Measurements from ENCODE around the gene NOX4. TPM values are rescaled to one million over a fixed set of nuclear protein-coding genes. Genes with fewer than 3 reads are reported as not detected.
"Not testable (repeated sequence)": the region's sequence is repeated elsewhere in the genome, so short reads cannot be mapped to it uniquely, and the experiment has no call there.

The NOX4 gene
- total RNA-seq, 1 donor, result not detected

DNA sequence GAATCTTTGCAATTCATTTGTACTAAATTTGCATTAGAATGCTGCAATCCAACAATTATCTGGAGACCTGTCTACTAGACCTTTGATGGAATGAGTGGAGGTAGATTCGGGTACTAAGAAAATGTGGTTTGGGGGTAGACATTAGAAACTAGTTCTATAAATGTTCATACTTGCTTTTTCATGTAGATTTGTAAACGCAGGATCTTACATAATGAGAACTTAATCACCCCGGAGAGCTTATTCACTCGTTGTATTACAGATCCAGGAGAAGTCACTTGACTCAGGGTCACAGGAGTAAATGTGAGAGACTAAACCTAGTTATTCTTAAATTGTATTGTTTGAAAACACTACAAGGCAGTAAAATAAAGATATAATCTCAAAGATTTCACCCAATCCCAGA lies 159.2 kb downstream of the NOX4 start:
- H3K27me3 ChIP-seq (ENCODE audit: insufficient read depth, low read length); H3K9me3 ChIP-seq (ENCODE audit: low read depth, low read length); H3K4me1 ChIP-seq (ENCODE audit: insufficient read depth, low read length); H3K4me3 ChIP-seq (ENCODE audit: low read length): not testable (repeated sequence)

GRCh38 chr11:89327885-89328284 lies 163.3 kb downstream of the NOX4 start:
- no peaks in the 10 kb centered on the region for H3K27me3 ChIP-seq (ENCODE audit: insufficient read depth, low read length)
- H3K4me3 ChIP-seq (ENCODE audit: low read length), result no peak overlapping the region
- H3K9me3 ChIP-seq (ENCODE audit: low read depth, low read length), result no peaks in the 10 kb centered on the region
- H3K4me1 ChIP-seq (ENCODE audit: insufficient read depth, low read length), result no peaks in the 10 kb centered on the region

GRCh38 chr11:89321401-89321800 lies 169.8 kb downstream of the NOX4 start:
- Histone ChIP-seq H3K9me3 (ENCODE audit: low read depth, low read length) (no peaks in the 10 kb centered on the region), H3K4me3 (ENCODE audit: low read length) (no peak overlapping the region), H3K4me1 (ENCODE audit: insufficient read depth, low read length) (no peaks in the 10 kb centered on the region), H3K27me3 (ENCODE audit: insufficient read depth, low read length) (no peaks in the 10 kb centered on the region)

GRCh38 chr11:89310607-89311006 lies 180.6 kb downstream of the NOX4 start:
- H3K27me3 ChIP-seq (ENCODE audit: insufficient read depth, low read length); H3K9me3 ChIP-seq (ENCODE audit: low read depth, low read length); H3K4me3 ChIP-seq (ENCODE audit: low read length); H3K4me1 ChIP-seq (ENCODE audit: insufficient read depth, low read length): not testable (repeated sequence)

- not testable (repeated sequence) for H3K27me3 ChIP-seq (ENCODE audit: insufficient read depth, low read length); H3K9me3 ChIP-seq (ENCODE audit: low read depth, low read length); H3K4me1 ChIP-seq (ENCODE audit: insufficient read depth, low read length); H3K4me3 ChIP-seq (ENCODE audit: low read length)
These were observed 181.7 kb downstream of the NOX4 start for GRCh38 chr11:89309321-89309985.

GRCh38 chr11:89308272-89308671 lies 182.9 kb downstream of the NOX4 start:
- H3K9me3 ChIP-seq (ENCODE audit: low read depth, low read length); H3K4me3 ChIP-seq (ENCODE audit: low read length); H3K4me1 ChIP-seq (ENCODE audit: insufficient read depth, low read length); H3K27me3 ChIP-seq (ENCODE audit: insufficient read depth, low read length): not testable (repeated sequence)

GRCh38 chr11:89303029-89303428 lies 188.1 kb downstream of the NOX4 start:
- H3K27me3 ChIP-seq (ENCODE audit: insufficient read depth, low read length); H3K9me3 ChIP-seq (ENCODE audit: low read depth, low read length); H3K4me3 ChIP-seq (ENCODE audit: low read length); H3K4me1 ChIP-seq (ENCODE audit: insufficient read depth, low read length): not testable (repeated sequence)

DNA sequence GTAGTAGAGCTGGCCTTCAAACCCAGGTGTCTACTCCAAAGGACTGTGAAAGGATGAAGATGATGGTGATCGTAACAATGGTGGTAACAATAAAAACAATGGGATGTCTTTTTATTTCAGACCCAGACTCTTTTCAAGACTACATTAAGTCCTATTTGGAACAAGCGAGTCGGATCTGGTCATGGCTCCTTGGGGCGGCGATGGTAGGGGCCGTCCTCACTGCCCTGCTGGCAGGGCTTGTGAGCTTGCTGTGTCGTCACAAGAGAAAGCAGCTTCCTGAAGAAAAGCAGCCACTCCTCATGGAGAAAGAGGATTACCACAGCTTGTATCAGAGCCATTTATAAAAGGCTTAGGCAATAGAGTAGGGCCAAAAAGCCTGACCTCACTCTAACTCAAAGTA lies 196.2 kb downstream of the NOX4 start:
- H3K4me1 ChIP-seq (ENCODE audit: insufficient read depth, low read length); H3K27me3 ChIP-seq (ENCODE audit: insufficient read depth, low read length); H3K9me3 ChIP-seq (ENCODE audit: low read depth, low read length); H3K4me3 ChIP-seq (ENCODE audit: low read length): not testable (repeated sequence)

DNA sequence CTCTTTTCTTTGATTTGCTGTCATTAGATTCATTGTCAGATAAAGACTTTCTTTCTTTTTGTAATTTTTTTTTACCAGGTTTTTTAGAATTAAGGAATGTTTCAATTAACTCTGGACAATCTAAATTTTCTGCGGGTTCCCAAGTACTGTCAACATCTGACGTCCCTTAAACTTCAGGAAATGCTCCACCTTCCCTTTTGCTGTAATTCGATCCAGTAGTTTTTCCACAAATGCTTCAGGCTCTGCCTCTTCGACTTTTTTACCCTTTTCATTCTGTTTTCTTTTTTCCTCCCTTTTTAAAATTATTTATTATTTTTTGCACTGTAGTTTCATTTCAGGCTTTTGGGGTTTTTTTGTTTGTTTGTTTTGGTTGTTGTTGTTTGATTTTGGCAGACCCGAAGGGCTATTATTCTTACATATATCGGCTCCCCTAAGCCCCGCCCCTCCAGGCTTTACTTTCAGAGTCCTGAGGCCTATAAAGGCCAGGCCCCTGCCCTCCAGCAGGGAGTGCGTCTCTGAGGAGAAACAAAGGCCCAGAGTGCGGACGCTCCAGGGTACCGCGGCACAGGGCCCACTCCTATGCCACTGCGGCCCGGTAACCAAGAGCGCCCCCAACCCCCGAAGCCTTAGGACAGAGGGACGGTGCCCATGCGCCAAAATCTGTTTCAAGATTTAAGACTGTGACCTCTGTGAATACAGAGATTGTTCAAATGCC lies 197.1 kb downstream of the NOX4 start:
- Histone ChIP-seq H3K4me3 (ENCODE audit: low read length) (no peak overlapping the region), H3K27me3 (ENCODE audit: insufficient read depth, low read length) (no peaks in the 10 kb centered on the region), H3K9me3 (ENCODE audit: low read depth, low read length) (no peaks in the 10 kb centered on the region), H3K4me1 (ENCODE audit: insufficient read depth, low read length) (no peaks in the 10 kb centered on the region)

DNA sequence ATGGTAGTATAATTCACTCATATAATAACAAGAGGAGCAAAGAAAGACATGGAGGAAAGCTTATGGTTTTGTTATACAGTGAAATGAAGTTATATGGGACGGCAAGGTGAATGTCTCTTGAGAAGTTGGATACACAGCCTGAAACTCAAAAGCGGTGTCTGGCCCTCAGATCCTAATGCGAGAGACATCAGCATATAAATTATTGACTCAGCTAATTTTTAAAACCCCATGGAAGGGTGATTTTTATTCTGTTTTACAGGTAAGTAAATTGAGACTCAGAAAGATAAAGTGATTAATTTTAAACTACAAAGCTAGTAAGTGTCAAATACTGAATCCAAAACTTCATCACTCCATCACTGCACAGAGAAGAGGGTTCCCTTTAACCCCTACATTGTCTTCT lies 203.2 kb downstream of the NOX4 start:
- not testable (repeated sequence) for H3K9me3 ChIP-seq (ENCODE audit: low read depth, low read length); H3K27me3 ChIP-seq (ENCODE audit: insufficient read depth, low read length); H3K4me1 ChIP-seq (ENCODE audit: insufficient read depth, low read length); H3K4me3 ChIP-seq (ENCODE audit: low read length)

DNA sequence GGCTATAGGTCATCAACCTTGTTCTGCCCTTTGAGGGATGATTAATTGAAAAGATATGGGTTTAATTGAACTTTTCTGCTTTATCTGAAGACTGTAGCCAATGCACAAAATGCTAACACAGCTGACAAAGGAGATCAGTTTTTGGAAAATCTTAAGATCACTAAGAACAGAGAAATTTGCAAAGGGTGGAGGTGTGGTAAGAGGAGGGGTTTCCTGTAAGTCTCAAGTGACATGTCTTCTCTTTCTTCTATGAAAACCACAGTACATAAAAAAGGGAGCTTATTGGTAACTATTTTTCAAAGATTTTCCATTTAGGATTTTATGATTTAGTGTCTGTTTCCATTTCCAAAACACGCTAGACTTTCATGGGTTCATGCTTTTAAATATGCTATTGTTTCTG lies 204.6 kb downstream of the NOX4 start:
- H3K4me3 ChIP-seq (ENCODE audit: low read length), result not testable (repeated sequence)

GRCh38 chr11:89281032-89281677 lies 210.0 kb downstream of the NOX4 start:
- not testable (repeated sequence) for H3K9me3 ChIP-seq (ENCODE audit: low read depth, low read length); H3K4me3 ChIP-seq (ENCODE audit: low read length); H3K27me3 ChIP-seq (ENCODE audit: insufficient read depth, low read length); H3K4me1 ChIP-seq (ENCODE audit: insufficient read depth, low read length)

More for the DNA sequence above, 204.6 kb downstream of the NOX4 start:
- not testable (repeated sequence) for H3K4me1 ChIP-seq (ENCODE audit: insufficient read depth, low read length); H3K27me3 ChIP-seq (ENCODE audit: insufficient read depth, low read length); H3K9me3 ChIP-seq (ENCODE audit: low read depth, low read length)

GRCh38 chr11:89279176-89279575 lies 212.0 kb downstream of the NOX4 start:
- Histone ChIP-seq H3K4me3 (ENCODE audit: low read length) (no peak overlapping the region), H3K9me3 (ENCODE audit: low read depth, low read length) (no peaks in the 10 kb centered on the region), H3K27me3 (ENCODE audit: insufficient read depth, low read length) (no peaks in the 10 kb centered on the region), H3K4me1 (ENCODE audit: insufficient read depth, low read length) (no peaks in the 10 kb centered on the region)

GRCh38 chr11:89275966-89276365 lies 215.2 kb downstream of the NOX4 start:
- H3K9me3 ChIP-seq (ENCODE audit: low read depth, low read length), result no peaks in the 10 kb centered on the region
- H3K4me3 ChIP-seq (ENCODE audit: low read length), result no peak overlapping the region
- no peaks in the 10 kb centered on the region for H3K27me3 ChIP-seq (ENCODE audit: insufficient read depth, low read length)
- H3K4me1 ChIP-seq (ENCODE audit: insufficient read depth, low read length), result no peaks in the 10 kb centered on the region
